B cell (primary cell): Measurements from ENCODE around the gene NLGN1. TPM values are rescaled to one million over a fixed set of nuclear protein-coding genes. Genes with fewer than 3 reads are reported as not detected.

Experiments
- ATAC-seq: fragments of 200-7000 bp; cut with Tn5 transposase; one replicate; pipeline ENCODE4 v1.10.0; 2021; ENCODE audit warnings: low read depth, mild to moderate bottlenecking, moderate number of reproducible peaks, moderate library complexity
- CTCF ChIA-PET: fragments of 350-600 bp; sonication (Branson Sonifier 250); formaldehyde crosslinking; loops from one replicate; lab custom pipeline; 2021; ENCODE audit warnings: antibody characterized with exemption, inconsistent platforms; lab: Charles Lee
- POLR2A ChIA-PET: fragments of 350-600 bp; sonication (Branson Sonifier 250); formaldehyde crosslinking; loops from one replicate; lab custom pipeline; 2021; ENCODE audit warnings: antibody characterized with exemption; lab: Charles Lee
- DNase-seq: peaks from one replicate; pipeline ENCODE4 v3.0.0; 2013
- H2AFZ ChIP-seq: 2 replicates; pipeline ENCODE4 v1.6.1; 2012; ENCODE audit warnings: mild to moderate bottlenecking, low read depth, low read length; ENCODE audit not compliant: insufficient read depth, poor library complexity, severe bottlenecking
- H3K27ac ChIP-seq, 2 donors: 1 replicate in 1 of 2; 2 replicates in 1 of 2; pipeline ENCODE4 v1.5.1; 2012 to 2013; ENCODE audit warnings: low read length in 2 of 2, mild to moderate bottlenecking in 2 of 2, moderate library complexity in 1 of 2
- H3K27me3 ChIP-seq, 4 experiments: fragments of 200-600 bp in 1 of 4; sonication (generic) in 1 of 4; replicated peaks in 1 of 4; 1 replicate in 2 of 4; 2 replicates in 2 of 4; pipeline versions ENCODE4 v1.6.1 to v1.7.0; 2013 to 2016; ENCODE audit warnings: low read length in 3 of 4, mild to moderate bottlenecking in 2 of 4, mixed read lengths in 1 of 4, moderate library complexity in 1 of 4; ENCODE audit not compliant: insufficient read depth in 4 of 4, control insufficient read depth in 3 of 4; ENCODE audit errors: control extremely low read depth in 1 of 4
- H3K36me3 ChIP-seq, 2 experiments: replicated peaks in 1 of 2; 1 replicate in 1 of 2; 2 replicates in 1 of 2; pipeline versions ENCODE4 v1.6.1 to v1.7.1; 2013; ENCODE audit warnings: low read length in 1 of 2; ENCODE audit not compliant: insufficient read depth in 2 of 2, control insufficient read depth in 1 of 2; ENCODE audit errors: control extremely low read depth in 1 of 2, extremely low read depth in 1 of 2
- H3K4me1 ChIP-seq, 2 donors: fragments of 200-600 bp in 1 of 2; sonication (generic) in 1 of 2; 1 replicate in 1 of 2; 2 replicates in 1 of 2; pipeline versions ENCODE4 v1.5.1 to v1.6.1; 2013 to 2017; ENCODE audit warnings: low read length in 2 of 2; ENCODE audit not compliant: control insufficient read depth in 2 of 2, insufficient read depth in 2 of 2
- H3K4me2 ChIP-seq: replicated peaks from 2 replicates; pipeline ENCODE3; 2012; ENCODE audit warnings: mild to moderate bottlenecking, low read depth, low read length; ENCODE audit not compliant: poor library complexity, severe bottlenecking
- H3K4me3 ChIP-seq, 5 experiments: fragments of 200-600 bp in 1 of 5; sonication (generic) in 1 of 5; 1 replicate in 3 of 5; 2 replicates in 2 of 5; pipeline versions ENCODE4 v1.5.1 to v1.7.0; 2011 to 2016; ENCODE audit warnings: low read length in 4 of 5, mild to moderate bottlenecking in 4 of 5, low read depth in 2 of 5, control low read depth in 1 of 5, moderate library complexity in 1 of 5; ENCODE audit not compliant: insufficient read depth in 1 of 5; ENCODE audit errors: control extremely low read depth in 1 of 5, extremely low read depth in 1 of 5
- H3K79me2 ChIP-seq: fragments of 200-600 bp; sonication (generic); one replicate; pipeline ENCODE4 v1.6.0; 2016; ENCODE audit warnings: low read length; ENCODE audit not compliant: control insufficient read depth, insufficient read depth
- H3K9ac ChIP-seq: fragments of 200-600 bp; sonication (generic); 2 replicates; pipeline ENCODE4 v1.6.1; 2017; ENCODE audit warnings: mild to moderate bottlenecking, low read length, moderate library complexity
- H3K9me3 ChIP-seq, 3 donors: one replicate each; pipeline versions ENCODE4 v1.6.1 to v1.7.1; 2013; ENCODE audit warnings: low read length in 2 of 3; ENCODE audit not compliant: control insufficient read depth in 2 of 3, insufficient read depth in 1 of 3; ENCODE audit errors: control extremely low read depth in 1 of 3
- H4K20me1 ChIP-seq: 2 replicates; pipeline ENCODE4 v1.6.0; 2012; ENCODE audit warnings: mild to moderate bottlenecking, low read length; ENCODE audit not compliant: insufficient read depth, control insufficient read depth, poor library complexity, severe bottlenecking
- H3K27ac Mint-ChIP-seq: one replicate; pipeline ENCODE4 v1.8.0; 2021; ENCODE audit warnings: mixed read lengths
- H3K27me3 Mint-ChIP-seq: one replicate; pipeline ENCODE4 v1.8.0; 2021; ENCODE audit warnings: mixed read lengths
- H3K4me1 Mint-ChIP-seq: one replicate; pipeline ENCODE4 v1.8.0; 2021; ENCODE audit warnings: mixed read lengths
- H3K4me3 Mint-ChIP-seq: one replicate; pipeline ENCODE4 v1.8.0; 2021; ENCODE audit warnings: mixed read lengths
- H3K9me3 Mint-ChIP-seq: one replicate; pipeline ENCODE4 v1.8.0; 2022; ENCODE audit warnings: mixed read lengths; ENCODE audit not compliant: insufficient read depth
- CTCF ChIP-seq: fragments of 200-600 bp; IDR thresholded peaks from one replicate; pipeline ENCODE4 v1.8.0; 2022; ENCODE audit warnings: antibody characterized with exemption, mild to moderate bottlenecking
- EZH2 ChIP-seq: IDR thresholded peaks from 2 replicates; pipeline ENCODE4 v1.6.1; 2012; ENCODE audit warnings: borderline replicate concordance, low read depth, mild to moderate bottlenecking, moderate library complexity, low read length; ENCODE audit not compliant: insufficient read depth, poor library complexity, severe bottlenecking
- WGBS: methylation state at CpG from one replicate; pipeline ENCODE4 v1.1.5; 2013; ENCODE audit warnings: missing lambda C conversion rate; ENCODE audit not compliant: insufficient coverage; 5-methylcytosine and 5-hydroxymethylcytosine counted together
- intact Hi-C: fragments of 100-400 bp; cut with micrococcal nuclease; formaldehyde crosslinking; loops from one replicate; pipeline ENCODE4 v1.10.0; 2022
- polyA plus RNA-seq: library from polyadenylated mRNA; depleted of rRNA; stranded (reverse); fragments of >200 nt; gene quantifications from 2 replicates; pipeline ENCODE4 v1.2.3, GENCODE V29; 2012
- total RNA-seq, 2 donors: library from RNA; stranded (reverse); fragments of 120-200 nt in 1 of 2; gene quantifications; 1 replicate in 1 of 2; 2 replicates in 1 of 2; pipeline versions ENCODE4 v1.2.3 to v1.2.4, GENCODE V29; 2013 to 2022

The NLGN1 gene
- total and polyA plus RNA-seq, 2 donors (not counting 1 experiment from before 2014, with no cell fraction given), result not detected

GRCh38 chr3:174000675-174001074, 603.1 kb downstream of the NLGN1 start:
- ChIA-PET POLR2A (no interaction called here), CTCF (no interaction called here)

DNA sequence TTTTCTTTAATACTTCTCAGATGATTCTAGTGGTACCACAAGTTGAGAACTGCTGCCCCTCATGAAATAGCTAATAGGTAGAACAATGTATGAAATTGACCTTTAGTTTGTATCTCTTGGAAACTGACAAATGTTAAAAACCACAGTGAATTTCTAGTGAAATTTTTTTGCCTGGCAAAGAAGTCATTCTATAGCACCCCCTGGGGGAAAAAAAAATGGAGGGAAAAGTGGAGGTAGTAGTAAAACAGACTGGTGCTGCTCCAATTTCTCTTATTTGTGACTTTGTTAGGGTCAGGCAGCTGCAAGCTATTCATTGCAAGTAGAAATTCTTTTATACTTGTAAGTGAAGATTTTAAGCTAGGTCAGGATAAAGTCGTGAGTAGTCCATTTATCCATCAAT, 605.0 kb downstream of the NLGN1 start:
- H3K9me3 Mint-ChIP-seq, result no peaks in the 10 kb centered on the region
- Histone ChIP-seq H3K4me2 (no peak overlapping the region), H3K79me2 (no peaks in the 10 kb centered on the region), H3K9me3 (peaks cover 0 to 2% (median 0%) of the 10 kb centered on the region in 3 donors), H3K9ac (no peak overlapping the region), H3K4me3 (no peak overlapping the region), H4K20me1 (no peaks in the 10 kb centered on the region), H2AFZ (no peak overlapping the region), H3K4me1 (no peaks in the 10 kb centered on the region), H3K27ac (no peak overlapping the region), H3K36me3 (no peaks in the 10 kb centered on the region), H3K27me3 (no peaks in the 10 kb centered on the region)
- intact Hi-C loops, result no loop called here
- H3K4me3 Mint-ChIP-seq, result no peak overlapping the region
- WGBS, result no CpG with 5 or more reads among the region's 1 CpG
- TF ChIP-seq CTCF (no peak), EZH2 (no peak)
- DNase-seq (no peak), ATAC-seq (no peak)
- ChIA-PET POLR2A (no interaction called here), CTCF (no interaction called here)
- H3K4me1 Mint-ChIP-seq, result no peaks in the 10 kb centered on the region
- H3K27me3 Mint-ChIP-seq, result no peaks in the 10 kb centered on the region
- H3K27ac Mint-ChIP-seq, result no peak overlapping the region

More at GRCh38 chr3:174000675-174001074, 603.1 kb downstream of the NLGN1 start:
- no peak overlapping the region for H3K27ac ChIP-seq
- intact Hi-C loops, result no loop called here
- H3K79me2 ChIP-seq, result no peaks in the 10 kb centered on the region
- DNase-seq, result no peak
- no peak for ATAC-seq
- Mint-ChIP-seq H3K4me3 (no peak overlapping the region), H3K27ac (no peak overlapping the region), H3K4me1 (no peaks in the 10 kb centered on the region), H3K9me3 (no peaks in the 10 kb centered on the region), H3K27me3 (no peaks in the 10 kb centered on the region)
- H2AFZ ChIP-seq, result no peak overlapping the region
- no peak overlapping the region for H3K4me2 ChIP-seq
- no peaks in the 10 kb centered on the region for H3K27me3 ChIP-seq
- no peak overlapping the region for H3K4me3 ChIP-seq
- no peak overlapping the region for H3K9ac ChIP-seq
- no peaks in the 10 kb centered on the region for H3K36me3 ChIP-seq
- H3K4me1 ChIP-seq, result no peaks in the 10 kb centered on the region
- TF ChIP-seq CTCF (no peak), EZH2 (no peak)
- peaks cover 0 to 2% (median 0%) of the 10 kb centered on the region in 3 donors for H3K9me3 ChIP-seq
- WGBS, result no CpG with 5 or more reads among the region's 1 CpG
- H4K20me1 ChIP-seq, result no peaks in the 10 kb centered on the region
